K562 (cell line): Measurements from ENCODE around the gene KCNK3. TPM values are rescaled to one million over a fixed set of nuclear protein-coding genes. Genes with fewer than 3 reads are reported as not detected.

ENCODE experiments used
- BHLHE40 ChIP-seq: IDR thresholded peaks from 2 replicates; pipeline ENCODE4 v1.6.1; 2011; ENCODE audit warnings: low read length, improper control_type of control experiment
- CTBP1 ChIP-seq: fragments of 450-650 bp; IDR thresholded peaks from 2 replicates; pipeline ENCODE4 v1.6.1; 2016; ENCODE audit warnings: borderline replicate concordance
- JUNB ChIP-seq: fragments of 450-650 bp; formaldehyde crosslinking; conservative IDR thresholded peaks from 2 replicates; pipeline ENCODE4 v1.4.0; 2020; ENCODE audit warnings: mild to moderate bottlenecking
- MAZ ChIP-seq, 2 experiments: fragments of 450-650 bp in 1 of 2; sonication (generic) in 1 of 2; formaldehyde crosslinking; IDR thresholded peaks in 1 of 2; conservative IDR thresholded peaks in 1 of 2; 2 replicates each; pipeline versions ENCODE4 v1.4.0 to v1.5.0; 2020; ENCODE audit warnings: mild to moderate bottlenecking in 1 of 2, missing genetic modification reagents in 1 of 2
- MECOM ChIP-seq: fragments of 250-450 bp; sonication (Bioruptor Pico); IDR thresholded peaks from 2 replicates; pipeline ENCODE4 v1.8.0; 2022; ENCODE audit warnings: inconsistent platforms
- MGA ChIP-seq: fragments of 450-650 bp; IDR thresholded peaks from 2 replicates; pipeline ENCODE4 v1.6.1; 2016; ENCODE audit warnings: mild to moderate bottlenecking, moderate library complexity
- MTA3 ChIP-seq: fragments of 450-650 bp; formaldehyde crosslinking; IDR thresholded peaks from 2 replicates; pipeline ENCODE4 v1.6.1; 2017; ENCODE audit warnings: mild to moderate bottlenecking, borderline replicate concordance
- NFIC ChIP-seq: fragments of 450-650 bp; IDR thresholded peaks from 2 replicates; pipeline ENCODE4 v1.6.1; 2017; ENCODE audit warnings: mild to moderate bottlenecking, inconsistent platforms
- NR2C1 ChIP-seq, 2 experiments: fragments of 450-650 bp; IDR thresholded peaks; 2 replicates each; pipeline ENCODE4 v1.6.1; 2017; ENCODE audit warnings: mild to moderate bottlenecking in 2 of 2, antibody characterized with exemption in 1 of 2, inconsistent platforms in 1 of 2, missing compliant biosample characterization in 1 of 2, missing genetic modification characterization in 1 of 2
- SFPQ ChIP-seq: fragments of 200-400 bp; formaldehyde crosslinking; IDR thresholded peaks from 2 replicates; pipeline ENCODE4 v1.6.1; 2017; ENCODE audit warnings: mild to moderate bottlenecking, low read depth, low read length, moderate library complexity
- TAF7 ChIP-seq: fragments of 450-650 bp; IDR thresholded peaks from 2 replicates; pipeline ENCODE4 v1.6.1; 2016; ENCODE audit warnings: missing genetic modification characterization, missing compliant biosample characterization
- ZNF589 ChIP-seq: fragments of 200-800 bp; sonication (Bioruptor generic); IDR thresholded peaks from 2 replicates; pipeline ENCODE4 v1.6.1; 2016; ENCODE audit warnings: low read depth, missing genetic modification characterization, missing compliant biosample characterization
- ZNF644 ChIP-seq: fragments of 200-800 bp; sonication (Bioruptor generic); IDR thresholded peaks from 2 replicates; pipeline ENCODE4 v1.6.1; 2016; ENCODE audit warnings: low read depth, missing genetic modification characterization, missing compliant biosample characterization
- polyA plus RNA-seq, 8 experiments: library from polyadenylated mRNA; depleted of rRNA in 4 of 8; stranded (reverse) in 5 of 8; unstranded in 3 of 8; fragments of >200 nt; fragmentation: Nextera tagmentation in 2 of 8; fragmentation: Illumina TruSeq in 1 of 8; extraction: Ambion mirVana in 2 of 8; extraction: Trizol in 1 of 8; gene quantifications; 2 replicates each; pipeline versions ENCODE4 v1.2.1 to v1.2.3, GENCODE V29; 2011 to 2014; ENCODE audit warnings: inconsistent platforms in 1 of 8, missing spikeins in 1 of 8
- total RNA-seq, 7 experiments: library from RNA; depleted of rRNA in 6 of 7; stranded (reverse); fragments of >200 nt in 6 of 7; fragmentation: Illumina TruSeq in 2 of 7; extraction: Trizol in 2 of 7; gene quantifications; 2 replicates each; pipeline versions ENCODE4 v1.2.1 to v1.2.3, GENCODE V29; 2011 to 2021; ENCODE audit warnings: low replicate concordance in 1 of 7

KCNK3 gene
- total and polyA plus RNA-seq, 9 of the 15 experiments (the other 6 are each of a cell fraction or from before 2014, with no cell fraction given): 0.01 to 0.20 (median 0.07) TPM; not detected in 5

DNA sequence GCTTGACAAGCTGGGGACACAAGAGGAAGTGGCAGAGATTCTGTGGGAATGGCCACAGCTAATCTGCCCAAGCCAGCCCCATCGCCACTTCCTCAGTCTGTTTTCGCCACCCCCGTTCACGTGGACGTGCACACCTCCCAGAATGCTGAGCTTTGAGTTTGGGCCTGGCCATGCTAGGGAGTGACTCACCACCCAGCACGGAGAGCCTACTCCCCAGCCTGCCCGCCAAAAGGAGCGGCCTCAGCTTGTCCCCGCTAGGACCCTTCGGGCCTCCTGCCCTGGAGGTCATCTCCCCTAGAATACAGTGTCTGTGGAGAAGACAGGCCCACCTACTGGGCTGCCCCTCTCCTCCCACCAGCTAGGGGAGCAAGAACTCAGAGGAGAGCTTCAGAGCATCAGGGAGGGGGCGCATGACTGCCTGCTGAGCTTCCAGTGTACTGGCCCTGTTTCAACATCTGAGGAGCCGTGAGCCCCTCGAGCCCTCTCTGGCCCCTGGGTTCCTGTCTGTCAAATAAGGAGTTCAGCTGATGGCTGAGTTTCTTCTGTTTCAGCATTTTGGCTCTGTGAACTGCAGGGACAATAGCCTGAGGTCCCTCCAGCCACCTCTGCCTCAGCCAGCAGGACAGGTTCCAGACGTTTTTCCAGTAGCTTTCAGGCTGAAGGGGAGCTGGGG lies 76.7 kb downstream of the KCNK3 start (continued):
- TF ChIP-seq JUNB (CRISPR knock-in tag) (peak; percentile 74), MTA3 (peak; percentile 94), ZNF589 (peak; percentile 80; the same call in 1 of the 2 replicates), CTBP1 (peak; percentile 93), NFIC (peak; percentile 71), MGA (peak; percentile 96), TAF7 (tag) (no peak), ZNF644 (no peak), MAZ (CRISPR knock-in tag; conservative IDR thresholded peaks at IDR 0.05 in 1 of 2, IDR thresholded peaks at IDR 0.05 in 1 of 2) (peak; percentile 84 to 88), NR2C1 (IDR thresholded peaks at IDR 0.05) (no peak), NR2C1 (tag; IDR thresholded peaks at IDR 0.05) (peak; percentile 70), MECOM (CRISPR knock-in tag) (no peak), SFPQ (no peak), BHLHE40 (peak; percentile 99)
